HFFc6 (cell line): Measurements from ENCODE around the gene SLC25A31. TPM values are rescaled to one million over a fixed set of nuclear protein-coding genes. Genes with fewer than 3 reads are reported as not detected.

Source experiments
- DNase-seq: peaks from one replicate; pipeline ENCODE4 v3.0.0-alpha.2; 2018
- H3K27ac Mint-ChIP-seq: 2 replicates; pipeline ENCODE4 v1.8.0; 2020; ENCODE audit warnings: mild to moderate bottlenecking, mixed read lengths
- H3K27me3 Mint-ChIP-seq: 2 replicates; pipeline ENCODE4 v1.8.0; 2021; ENCODE audit warnings: mild to moderate bottlenecking, moderate library complexity, mixed read lengths; ENCODE audit not compliant: insufficient read depth
- H3K36me3 Mint-ChIP-seq: 2 replicates; pipeline ENCODE4 v1.8.0; 2021; ENCODE audit warnings: low read depth, mixed read lengths
- H3K4me1 Mint-ChIP-seq: 2 replicates; pipeline ENCODE4 v1.8.0; 2020; ENCODE audit warnings: low read depth, mixed read lengths
- H3K4me3 Mint-ChIP-seq: 2 replicates; pipeline ENCODE4 v1.8.0; 2020; ENCODE audit warnings: mild to moderate bottlenecking, moderate library complexity, mixed read lengths
- H3K9me3 Mint-ChIP-seq: 2 replicates; pipeline ENCODE4 v1.8.0; 2020; ENCODE audit warnings: mild to moderate bottlenecking, mixed read lengths
- CTCF ChIP-seq: fragments of 200-600 bp; sonication (generic); IDR thresholded peaks from 2 replicates; pipeline ENCODE4 v1.5.0; 2021; ENCODE audit warnings: antibody characterized with exemption, mild to moderate bottlenecking
- total RNA-seq, 6 experiments: library from RNA; stranded (reverse); fragmentation: NEBNext Ultra II Directional; extraction: Animal tissue kit (Norgen Biotek cat#: 25700); gene quantifications; 2 replicates in 1 of 6; 3 replicates in 5 of 6; pipeline ENCODE4 v1.2.3, GENCODE V29; 2021

The SLC25A31 gene
- total RNA-seq, 6 experiments from 2014 or later, result not detected

GRCh38 chr4:127791391-127791790 lies 61.2 kb downstream of the SLC25A31 start:
- Mint-ChIP-seq H3K36me3 (peaks cover under 1% of the 10 kb centered on the region; the same call in 1 of the 2 replicates), H3K4me1 (peaks cover under 1% of the 10 kb centered on the region; the same call in 1 of the 2 replicates), H3K27me3 (no peaks in the 10 kb centered on the region), H3K9me3 (no peaks in the 10 kb centered on the region), H3K4me3 (no peak overlapping the region), H3K27ac (no peak overlapping the region)
- no peak for TF ChIP-seq CTCF
- DNase-seq, result no peak

- Mint-ChIP-seq H3K4me3 (no peak overlapping the region), H3K27me3 (no peaks in the 10 kb centered on the region), H3K4me1 (peaks cover 8% of the 10 kb centered on the region), H3K27ac (no peak overlapping the region), H3K36me3 (peaks cover 6% of the 10 kb centered on the region; the same call in 1 of the 2 replicates), H3K9me3 (no peaks in the 10 kb centered on the region)
- no peak for TF ChIP-seq CTCF
- DNase-seq, result no peak
Measured at GRCh38 chr4:127793528-127793927, 63.3 kb downstream of the SLC25A31 start.

- H3K4me3 Mint-ChIP-seq, result no peak overlapping the region
- peaks cover 6% of the 10 kb centered on the region; the same call in 1 of the 2 replicates for H3K36me3 Mint-ChIP-seq
- no peaks in the 10 kb centered on the region for H3K27me3 Mint-ChIP-seq
- no peaks in the 10 kb centered on the region for H3K9me3 Mint-ChIP-seq
- H3K4me1 Mint-ChIP-seq, result peaks cover 8% of the 10 kb centered on the region
- DNase-seq, result no peak
- no peak overlapping the region for H3K27ac Mint-ChIP-seq
- TF ChIP-seq CTCF, result no peak
Measured at GRCh38 chr4:127799711-127800110, 69.5 kb downstream of the SLC25A31 start.

GRCh38 chr4:127809173-127809800 lies 79.1 kb downstream of the SLC25A31 start:
- H3K9me3 Mint-ChIP-seq, result no peaks in the 10 kb centered on the region
- H3K27me3 Mint-ChIP-seq, result no peaks in the 10 kb centered on the region
- peak; percentile 0 for DNase-seq
- no peaks in the 10 kb centered on the region for H3K36me3 Mint-ChIP-seq
- peak; percentile 18; the same call in 1 of the 2 replicates for TF ChIP-seq CTCF
- H3K4me1 Mint-ChIP-seq, result no peaks in the 10 kb centered on the region
- H3K4me3 Mint-ChIP-seq, result no peak overlapping the region
- H3K27ac Mint-ChIP-seq, result no peak overlapping the region

GRCh38 chr4:127810551-127810950 lies 80.4 kb downstream of the SLC25A31 start:
- no peak for DNase-seq
- Mint-ChIP-seq H3K36me3 (no peaks in the 10 kb centered on the region), H3K9me3 (no peaks in the 10 kb centered on the region), H3K27me3 (no peaks in the 10 kb centered on the region), H3K4me1 (no peaks in the 10 kb centered on the region), H3K27ac (no peak overlapping the region), H3K4me3 (no peak overlapping the region)
- no peak for TF ChIP-seq CTCF
